HCT116 (cell line): ENCODE measurements around the gene PRSS56. TPM values are rescaled to one million over a fixed set of nuclear protein-coding genes. Genes with fewer than 3 reads are reported as not detected.

Source experiments
- ATAC-seq: fragments of 200-7000 bp; cut with Tn5 transposase; 2 replicates; pipeline ENCODE4 v1.9.1; 2020; ENCODE audit warnings: mild to moderate bottlenecking, moderate library complexity
- BruUV-seq: library from RNA; stranded (reverse); fragments of 400-500 nt; replicated peaks from 2 replicates; lab custom pipeline; 2021; lab: Mats Ljungman, UMichigan
- CTCF ChIA-PET: fragments of 300-600 bp; sonication (Branson Sonifier 250); formaldehyde crosslinking; loops from one replicate; lab custom pipeline; 2021; ENCODE audit warnings: antibody characterized with exemption; lab: Charles Lee
- POLR2A ChIA-PET: fragments of 300-600, 350-600 bp; sonication (Branson Sonifier 250); formaldehyde crosslinking; loops from one replicate; lab custom pipeline; 2021; ENCODE audit warnings: antibody characterized with exemption; lab: Charles Lee
- RAD21 ChIA-PET, 2 experiments: fragments of 300-600 bp; sonication (Branson Sonifier 250); formaldehyde crosslinking; loops; one replicate each; lab custom pipeline; 2023; ENCODE audit warnings: low total read pairs in 2 of 2; ENCODE audit not compliant: uncharacterized antibody in 2 of 2, unreplicated experiment in 2 of 2, low non-redundant PET in 1 of 2; lab: Charles Lee
- DNase-seq: peaks from one replicate; pipeline ENCODE4 v3.0.0-alpha.2; 2010; ENCODE audit warnings: low read depth, low spot score
- H2AFZ ChIP-seq: fragments of 200-600 bp; shearing (Covaris generic), sonication (generic); 2 replicates; pipeline ENCODE4 v1.6.1; 2017; ENCODE audit warnings: low read depth, mixed run types, mixed read lengths, antibody characterized with exemption, low read length; ENCODE audit not compliant: poor library complexity, severe bottlenecking
- H3K27ac ChIP-seq: 2 replicates; pipeline ENCODE4 v1.5.1; 2012; ENCODE audit warnings: low read depth, low read length
- H3K27me3 ChIP-seq: fragments of 200-600 bp; sonication (generic); 2 replicates; pipeline ENCODE4 v1.6.1; 2016; ENCODE audit warnings: mixed run types, low read length, mixed read lengths; ENCODE audit not compliant: insufficient read depth
- H3K36me3 ChIP-seq, 2 experiments: fragments of 200-500 bp in 1 of 2; fragments of 200-600 bp in 1 of 2; sonication (Bioruptor generic) in 1 of 2; sonication (generic) in 1 of 2; 2 replicates each; pipeline versions ENCODE4 v1.5.1 to v1.6.1; 2014 to 2016; ENCODE audit warnings: low read length in 2 of 2, inconsistent platforms in 1 of 2, mixed read lengths in 1 of 2, mixed run types in 1 of 2; ENCODE audit not compliant: insufficient read depth in 2 of 2, control insufficient read depth in 1 of 2
- H3K4me1 ChIP-seq, 2 experiments: fragments of 200-600 bp in 1 of 2; sonication (generic) in 1 of 2; 2 replicates each; pipeline versions ENCODE4 v1.5.1 to v1.6.1; 2012 to 2017; ENCODE audit warnings: low read length in 2 of 2, inconsistent platforms in 1 of 2, mild to moderate bottlenecking in 1 of 2, mixed read lengths in 1 of 2, mixed run types in 1 of 2, moderate library complexity in 1 of 2; ENCODE audit not compliant: insufficient read depth in 2 of 2, control insufficient read depth in 1 of 2
- H3K4me2 ChIP-seq: fragments of 200-600 bp; sonication (generic); 2 replicates; pipeline ENCODE4 v1.6.1; 2017; ENCODE audit warnings: mixed run types, low read length, mixed read lengths
- H3K4me3 ChIP-seq, 2 experiments: fragments of 200-600 bp in 1 of 2; sonication (generic) in 1 of 2; replicated peaks in 1 of 2; 2 replicates each; pipeline ENCODE4 v1.5.1; 2011 to 2016; ENCODE audit warnings: low read length in 2 of 2, control low read depth in 1 of 2, low read depth in 1 of 2, mild to moderate bottlenecking in 1 of 2, mixed read lengths in 1 of 2, mixed run types in 1 of 2
- H3K79me2 ChIP-seq: fragments of 200-600 bp; sonication (generic); 2 replicates; pipeline ENCODE4 v1.6.1; 2017; ENCODE audit warnings: mild to moderate bottlenecking, mixed run types, low read length, moderate library complexity, mixed read lengths; ENCODE audit not compliant: insufficient read depth
- H3K9ac ChIP-seq: fragments of 200-600 bp; sonication (generic); 2 replicates; pipeline ENCODE4 v1.6.1; 2016; ENCODE audit warnings: low read length, mixed read lengths
- H3K9me2 ChIP-seq: fragments of 200-600 bp; sonication (generic), shearing (Covaris generic); 2 replicates; pipeline ENCODE4 v1.6.1; 2017; ENCODE audit warnings: mixed run types, mild to moderate bottlenecking, moderate library complexity; ENCODE audit not compliant: insufficient read depth
- H3K9me3 ChIP-seq, 2 experiments: fragments of 200-500 bp in 1 of 2; fragments of 200-600 bp in 1 of 2; sonication (Bioruptor generic) in 1 of 2; sonication (generic) in 1 of 2; 2 replicates each; pipeline ENCODE4 v1.6.1; 2014 to 2017; ENCODE audit warnings: low read length in 2 of 2, mixed read lengths in 2 of 2, inconsistent platforms in 1 of 2, low read depth in 1 of 2, mild to moderate bottlenecking in 1 of 2, mixed run types in 1 of 2, moderate library complexity in 1 of 2; ENCODE audit not compliant: control insufficient read depth in 1 of 2, insufficient read depth in 1 of 2
- H4K20me1 ChIP-seq: fragments of 200-600 bp; sonication (generic), shearing (Covaris generic); 2 replicates; pipeline ENCODE4 v1.6.1; 2017; ENCODE audit warnings: mixed run types, mild to moderate bottlenecking, moderate library complexity; ENCODE audit not compliant: insufficient read depth
- CBX3 ChIP-seq: IDR thresholded peaks from 2 replicates; pipeline ENCODE4 v1.6.1; 2012; ENCODE audit warnings: low read depth
- CEBPB ChIP-seq: IDR thresholded peaks from 2 replicates; pipeline ENCODE4 v1.6.1; 2012; ENCODE audit warnings: low read depth
- EZH2 ChIP-seq: fragments of 200-600 bp; sonication (generic); IDR thresholded peaks from 2 replicates; pipeline ENCODE4 v1.6.1; 2017; ENCODE audit warnings: antibody characterized with exemption, mixed run types
- JUND ChIP-seq: IDR thresholded peaks from 2 replicates; pipeline ENCODE4 v1.6.1; 2012
- POLR2A ChIP-seq: IDR thresholded peaks from 2 replicates; pipeline ENCODE4 v1.7.0; 2011; ENCODE audit warnings: borderline replicate concordance; ENCODE audit not compliant: insufficient read depth, insufficient read length; ENCODE audit errors: extremely low read depth
- POLR2AphosphoS5 ChIP-seq: IDR thresholded peaks from 2 replicates; pipeline ENCODE4 v1.6.1; 2011; ENCODE audit warnings: mild to moderate bottlenecking, low read depth, low read length, moderate library complexity
- RAD21 ChIP-seq: IDR thresholded peaks from 2 replicates; pipeline ENCODE4 v1.6.1; 2012; ENCODE audit warnings: low read depth, mild to moderate bottlenecking
- SIN3A ChIP-seq: IDR thresholded peaks from 2 replicates; pipeline ENCODE4 v1.6.1; 2012; ENCODE audit warnings: low read depth
- TCF7L2 ChIP-seq: IDR thresholded peaks from 2 replicates; pipeline ENCODE4 v1.7.0; 2011; ENCODE audit warnings: borderline replicate concordance, inconsistent platforms; ENCODE audit not compliant: insufficient read depth, insufficient read length; ENCODE audit errors: extremely low read depth
- ZFX ChIP-seq: fragments of 450-650 bp; IDR thresholded peaks from 2 replicates; pipeline ENCODE4 v1.6.1; 2017
- ZNF274 ChIP-seq: fragments of 200-500 bp; sonication (Bioruptor generic); IDR thresholded peaks from 2 replicates; pipeline ENCODE4 v1.6.1; 2014; ENCODE audit warnings: mild to moderate bottlenecking, low read depth, low read length, inconsistent platforms
- intact Hi-C: fragments of 100-400 bp; cut with micrococcal nuclease; formaldehyde crosslinking; loops from 2 replicates; pipeline ENCODE4 v1.10.0; 2022
- total RNA-seq: library from RNA; stranded (reverse); gene quantifications from one replicate; pipeline ENCODE4 v1.2.1, GENCODE V29; 2021; ENCODE audit not compliant: unreplicated experiment
- TF ChIP-seq, protein P1 (sequence below): IDR thresholded peaks from 2 replicates; pipeline ENCODE4 v1.6.1; 2012
- TF ChIP-seq, protein P2 (sequence below): IDR thresholded peaks from 2 replicates; pipeline ENCODE4 v1.6.1; 2011; ENCODE audit warnings: mild to moderate bottlenecking, low read length, moderate library complexity; ENCODE audit not compliant: insufficient replicate concordance; ENCODE audit errors: extremely low read depth
- TF ChIP-seq, protein P3 (sequence below): IDR thresholded peaks from 2 replicates; pipeline ENCODE4 v1.6.1; 2012; ENCODE audit warnings: low read depth

The PRSS56 gene
- total RNA-seq, 1 experiment from 2014 or later, result not detected

DNA sequence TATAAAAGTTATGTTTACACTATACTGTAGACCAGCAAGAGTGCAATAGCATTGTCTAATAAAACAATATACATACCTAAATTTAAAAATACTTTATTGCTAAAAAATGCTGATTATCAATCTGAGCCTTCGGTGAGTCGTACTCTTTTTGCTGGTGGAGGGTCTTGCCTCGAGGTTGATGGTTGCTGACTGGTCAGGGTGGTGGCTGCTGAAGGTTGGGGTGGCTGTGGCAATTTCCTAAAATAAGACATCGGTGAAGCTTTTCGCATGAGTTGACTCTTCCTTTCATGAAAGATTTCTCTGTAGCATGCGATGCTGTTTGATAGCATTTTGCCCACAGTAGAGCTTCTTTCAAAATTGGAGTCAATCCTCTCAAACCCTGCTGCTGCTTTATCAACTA lies 27.8 kb downstream of the PRSS56 start:
- Histone ChIP-seq H4K20me1 (no peaks in the 10 kb centered on the region), H3K36me3 (peaks cover 2 to 20% of the 10 kb centered on the region in 2 experiments; a peak in 2 of 4 replicates), H3K27me3 (no peaks in the 10 kb centered on the region), H3K79me2 (peaks cover 54% of the 10 kb centered on the region), H3K27ac (no peak overlapping the region), H3K4me2 (no peak overlapping the region), H3K9ac (no peak overlapping the region), H3K4me1 (peaks cover 5 to 15% of the 10 kb centered on the region in 2 experiments; a peak in 3 of 4 replicates), H3K9me2 (no peaks in the 10 kb centered on the region), H3K4me3 (no peak overlapping the region), H2AFZ (no peak overlapping the region), H3K9me3 (no peaks in the 10 kb centered on the region; a peak in 1 of 4 replicates)
- DNase-seq, result no peak
- no TSS peak for BruUV-seq
- ChIA-PET CTCF (no interaction called here), POLR2A (no interaction called here), RAD21 (no interaction called here)
- intact Hi-C loops, result no loop called here
- ATAC-seq, result no peak
- no peak for TF ChIP-seq POLR2AphosphoS5
- TF ChIP-seq, protein P1, sequence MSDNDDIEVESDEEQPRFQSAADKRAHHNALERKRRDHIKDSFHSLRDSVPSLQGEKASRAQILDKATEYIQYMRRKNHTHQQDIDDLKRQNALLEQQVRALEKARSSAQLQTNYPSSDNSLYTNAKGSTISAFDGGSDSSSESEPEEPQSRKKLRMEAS, result no peak
- no peak for TF ChIP-seq SIN3A
- no peak for TF ChIP-seq EZH2
- TF ChIP-seq CBX3, result no peak
- TF ChIP-seq ZNF274, result no peak
- no peak for TF ChIP-seq CEBPB

DNA sequence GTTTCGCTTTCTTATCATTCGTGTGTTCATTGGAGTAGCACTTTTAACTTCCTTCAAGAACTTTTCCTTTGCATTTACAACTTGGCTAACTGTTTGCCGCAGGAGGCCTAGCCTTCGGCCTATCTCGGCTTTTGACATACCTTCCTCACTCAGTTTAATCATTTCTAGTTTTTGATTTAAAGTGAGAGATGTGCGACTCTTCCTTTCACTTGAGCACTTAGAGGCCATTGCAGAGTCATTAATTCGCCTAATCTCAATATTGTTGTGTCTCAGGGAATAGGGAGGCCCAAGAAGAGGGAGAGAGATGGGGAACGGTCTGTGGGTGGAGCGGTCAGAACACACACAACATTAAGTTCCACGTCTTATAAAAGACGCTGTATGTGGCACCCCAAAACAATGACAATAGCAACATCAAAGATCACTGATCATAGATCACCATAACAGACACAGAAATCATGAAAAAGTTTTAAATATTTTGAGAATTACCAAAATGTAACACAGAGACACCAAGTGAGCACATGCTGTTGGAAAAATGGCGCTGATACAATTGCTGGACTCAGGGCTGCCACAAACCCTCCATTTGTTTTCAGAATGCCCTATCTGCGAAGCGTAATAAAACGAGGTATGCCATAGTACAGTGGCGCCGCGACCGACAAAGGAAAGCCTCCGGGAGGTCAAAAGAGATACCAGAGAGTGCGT lies 29.6 kb downstream of the PRSS56 start:
- Histone ChIP-seq H3K4me1 (peaks cover 5 to 15% of the 10 kb centered on the region in 2 experiments; a peak in 3 of 4 replicates), H3K4me3 (peak overlapping the region; percentile 76 to 95), H3K4me2 (peak overlapping the region; percentile 93), H3K27me3 (no peaks in the 10 kb centered on the region), H3K79me2 (peaks cover 72% of the 10 kb centered on the region), H3K27ac (peak overlapping the region; percentile 86), H3K36me3 (peaks cover 2 to 21% of the 10 kb centered on the region in 2 experiments; a peak in 2 of 4 replicates), H3K9me2 (no peaks in the 10 kb centered on the region), H3K9me3 (no peaks in the 10 kb centered on the region; a peak in 1 of 4 replicates), H3K9ac (peak overlapping the region; percentile 98), H2AFZ (peak overlapping the region; percentile 73), H4K20me1 (no peaks in the 10 kb centered on the region)
- DNase-seq (no peak), ATAC-seq (no peak)
- intact Hi-C loops, result no loop called here
- RAD21 ChIA-PET, result no interaction called here
- TSS peak; percentile 59 for BruUV-seq
- CTCF ChIA-PET, result interaction anchor here (1.0 kb wide), 1 partner anchor 56 kb away, joined by 3 read pairs; no protein-coding TSS in a partner anchor
- POLR2A ChIA-PET, result interaction anchor here (0.9 to 1.4 kb wide), 4 partner anchors 13 to 44 kb away, joined by 3 to 6 read pairs (median 4); no protein-coding TSS in a partner anchor
- TF ChIP-seq TCF7L2, result no peak
- no peak for TF ChIP-seq ZFX
- TF ChIP-seq ZNF274, result no peak
- TF ChIP-seq, protein P2, sequence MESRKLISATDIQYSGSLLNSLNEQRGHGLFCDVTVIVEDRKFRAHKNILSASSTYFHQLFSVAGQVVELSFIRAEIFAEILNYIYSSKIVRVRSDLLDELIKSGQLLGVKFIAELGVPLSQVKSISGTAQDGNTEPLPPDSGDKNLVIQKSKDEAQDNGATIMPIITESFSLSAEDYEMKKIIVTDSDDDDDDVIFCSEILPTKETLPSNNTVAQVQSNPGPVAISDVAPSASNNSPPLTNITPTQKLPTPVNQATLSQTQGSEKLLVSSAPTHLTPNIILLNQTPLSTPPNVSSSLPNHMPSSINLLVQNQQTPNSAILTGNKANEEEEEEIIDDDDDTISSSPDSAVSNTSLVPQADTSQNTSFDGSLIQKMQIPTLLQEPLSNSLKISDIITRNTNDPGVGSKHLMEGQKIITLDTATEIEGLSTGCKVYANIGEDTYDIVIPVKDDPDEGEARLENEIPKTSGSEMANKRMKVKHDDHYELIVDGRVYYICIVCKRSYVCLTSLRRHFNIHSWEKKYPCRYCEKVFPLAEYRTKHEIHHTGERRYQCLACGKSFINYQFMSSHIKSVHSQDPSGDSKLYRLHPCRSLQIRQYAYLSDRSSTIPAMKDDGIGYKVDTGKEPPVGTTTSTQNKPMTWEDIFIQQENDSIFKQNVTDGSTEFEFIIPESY, result no peak
- no peak for TF ChIP-seq JUND
- TF ChIP-seq CBX3, result no peak
- no peak for TF ChIP-seq POLR2A
- no peak for TF ChIP-seq RAD21
- TF ChIP-seq, protein P3, sequence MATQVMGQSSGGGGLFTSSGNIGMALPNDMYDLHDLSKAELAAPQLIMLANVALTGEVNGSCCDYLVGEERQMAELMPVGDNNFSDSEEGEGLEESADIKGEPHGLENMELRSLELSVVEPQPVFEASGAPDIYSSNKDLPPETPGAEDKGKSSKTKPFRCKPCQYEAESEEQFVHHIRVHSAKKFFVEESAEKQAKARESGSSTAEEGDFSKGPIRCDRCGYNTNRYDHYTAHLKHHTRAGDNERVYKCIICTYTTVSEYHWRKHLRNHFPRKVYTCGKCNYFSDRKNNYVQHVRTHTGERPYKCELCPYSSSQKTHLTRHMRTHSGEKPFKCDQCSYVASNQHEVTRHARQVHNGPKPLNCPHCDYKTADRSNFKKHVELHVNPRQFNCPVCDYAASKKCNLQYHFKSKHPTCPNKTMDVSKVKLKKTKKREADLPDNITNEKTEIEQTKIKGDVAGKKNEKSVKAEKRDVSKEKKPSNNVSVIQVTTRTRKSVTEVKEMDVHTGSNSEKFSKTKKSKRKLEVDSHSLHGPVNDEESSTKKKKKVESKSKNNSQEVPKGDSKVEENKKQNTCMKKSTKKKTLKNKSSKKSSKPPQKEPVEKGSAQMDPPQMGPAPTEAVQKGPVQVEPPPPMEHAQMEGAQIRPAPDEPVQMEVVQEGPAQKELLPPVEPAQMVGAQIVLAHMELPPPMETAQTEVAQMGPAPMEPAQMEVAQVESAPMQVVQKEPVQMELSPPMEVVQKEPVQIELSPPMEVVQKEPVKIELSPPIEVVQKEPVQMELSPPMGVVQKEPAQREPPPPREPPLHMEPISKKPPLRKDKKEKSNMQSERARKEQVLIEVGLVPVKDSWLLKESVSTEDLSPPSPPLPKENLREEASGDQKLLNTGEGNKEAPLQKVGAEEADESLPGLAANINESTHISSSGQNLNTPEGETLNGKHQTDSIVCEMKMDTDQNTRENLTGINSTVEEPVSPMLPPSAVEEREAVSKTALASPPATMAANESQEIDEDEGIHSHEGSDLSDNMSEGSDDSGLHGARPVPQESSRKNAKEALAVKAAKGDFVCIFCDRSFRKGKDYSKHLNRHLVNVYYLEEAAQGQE, result no peak
